ENCODE data around the gene DCLK1. TPM values are rescaled to one million over a fixed set of nuclear protein-coding genes. Genes with fewer than 3 reads are reported as not detected.

DCLK1 gene
- total RNA-seq, 2 donors from 2014 or later = 25.6 to 27.8 TPM

DNA sequence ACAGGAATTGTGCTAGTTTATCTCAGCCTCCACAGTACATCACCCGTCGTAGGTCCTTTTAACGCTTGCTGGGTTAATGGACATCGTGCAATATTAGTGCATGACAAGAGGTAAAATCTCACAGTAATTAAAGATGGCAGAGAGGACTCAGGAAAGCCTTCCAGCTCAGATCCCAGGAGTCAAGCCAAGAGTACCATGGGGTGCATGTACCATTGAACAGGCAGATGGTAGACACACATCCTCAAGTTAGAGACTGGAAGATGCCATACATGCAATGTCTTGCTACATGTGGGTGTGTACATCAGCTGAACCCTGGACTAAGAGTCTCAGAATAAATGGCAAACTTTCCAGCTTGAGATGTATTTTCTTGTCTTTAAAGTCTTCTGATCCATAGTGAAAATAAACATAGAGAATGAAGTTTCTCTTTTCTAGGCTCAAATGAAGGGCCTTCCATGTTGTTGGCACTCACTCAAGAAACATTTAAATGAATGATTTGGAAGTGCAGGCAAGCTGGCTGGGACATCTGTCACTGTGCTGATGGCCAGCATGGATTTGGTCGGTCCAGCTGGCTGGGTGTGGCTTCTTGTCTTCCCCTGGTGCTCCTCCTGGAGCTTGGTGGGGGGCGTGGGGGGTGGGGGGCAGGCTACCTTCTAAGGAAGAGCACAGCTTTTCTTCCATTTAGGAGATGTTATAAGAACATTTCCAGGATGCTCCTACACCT is 363.8 kb downstream of the DCLK1 start:
- H3K4me3 ChIP-seq = no peak overlapping the region
- TF ChIP-seq, protein P1, sequence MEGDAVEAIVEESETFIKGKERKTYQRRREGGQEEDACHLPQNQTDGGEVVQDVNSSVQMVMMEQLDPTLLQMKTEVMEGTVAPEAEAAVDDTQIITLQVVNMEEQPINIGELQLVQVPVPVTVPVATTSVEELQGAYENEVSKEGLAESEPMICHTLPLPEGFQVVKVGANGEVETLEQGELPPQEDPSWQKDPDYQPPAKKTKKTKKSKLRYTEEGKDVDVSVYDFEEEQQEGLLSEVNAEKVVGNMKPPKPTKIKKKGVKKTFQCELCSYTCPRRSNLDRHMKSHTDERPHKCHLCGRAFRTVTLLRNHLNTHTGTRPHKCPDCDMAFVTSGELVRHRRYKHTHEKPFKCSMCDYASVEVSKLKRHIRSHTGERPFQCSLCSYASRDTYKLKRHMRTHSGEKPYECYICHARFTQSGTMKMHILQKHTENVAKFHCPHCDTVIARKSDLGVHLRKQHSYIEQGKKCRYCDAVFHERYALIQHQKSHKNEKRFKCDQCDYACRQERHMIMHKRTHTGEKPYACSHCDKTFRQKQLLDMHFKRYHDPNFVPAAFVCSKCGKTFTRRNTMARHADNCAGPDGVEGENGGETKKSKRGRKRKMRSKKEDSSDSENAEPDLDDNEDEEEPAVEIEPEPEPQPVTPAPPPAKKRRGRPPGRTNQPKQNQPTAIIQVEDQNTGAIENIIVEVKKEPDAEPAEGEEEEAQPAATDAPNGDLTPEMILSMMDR (IDR thresholded peaks at IDR 0.05) = no peak
- no peak for DNase-seq (ENCODE audit: low spot score)
- H3K36me3 ChIP-seq = no peaks in the 10 kb centered on the region
- no peaks in the 10 kb centered on the region for H3K27me3 ChIP-seq (replicated peaks; ENCODE audit: insufficient read depth)
- no peaks in the 10 kb centered on the region for H3K9me3 ChIP-seq
- no peak for ATAC-seq (ENCODE audit: insufficient number of reproducible peaks, low FRiP score, low read depth)
- no peaks in the 10 kb centered on the region for H3K4me1 ChIP-seq (ENCODE audit: control insufficient read depth in 1 of 2, low read depth in 2 of 2)
- no peak overlapping the region for H3K27ac ChIP-seq

DNA sequence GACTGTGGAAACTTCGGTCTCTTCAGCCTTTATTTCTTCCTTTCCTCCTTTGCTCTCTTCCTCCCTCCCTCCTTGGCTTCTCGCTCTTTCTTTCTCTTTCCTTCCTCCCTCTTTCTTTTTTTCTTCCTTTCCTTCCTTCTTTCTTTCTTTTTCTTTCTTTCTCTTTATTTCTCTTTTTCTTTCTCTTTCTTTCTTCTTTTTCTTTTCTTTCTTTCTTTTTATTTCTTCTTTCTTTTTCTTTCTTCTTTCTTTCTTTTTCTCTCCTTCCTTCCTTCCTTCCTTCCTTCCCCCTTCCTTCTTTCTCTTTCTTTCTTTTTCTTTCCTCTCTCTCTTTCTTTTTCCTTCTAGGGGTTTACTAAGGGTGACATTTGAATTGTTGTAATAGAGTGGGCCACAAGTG is 364.5 kb downstream of the DCLK1 start:
- DNase-seq (ENCODE audit: low spot score) (no peak), ATAC-seq (ENCODE audit: insufficient number of reproducible peaks, low FRiP score, low read depth) (no peak)
- no peak overlapping the region for H3K27ac ChIP-seq
- no peaks in the 10 kb centered on the region for H3K9me3 ChIP-seq
- H3K27me3 ChIP-seq (replicated peaks; ENCODE audit: insufficient read depth) = no peaks in the 10 kb centered on the region
- H3K4me3 ChIP-seq = no peak overlapping the region
- TF ChIP-seq, protein P1 (IDR thresholded peaks at IDR 0.05) = no peak
- no peaks in the 10 kb centered on the region for H3K36me3 ChIP-seq
- H3K4me1 ChIP-seq (ENCODE audit: control insufficient read depth in 1 of 2, low read depth in 2 of 2) = no peaks in the 10 kb centered on the region

DNA sequence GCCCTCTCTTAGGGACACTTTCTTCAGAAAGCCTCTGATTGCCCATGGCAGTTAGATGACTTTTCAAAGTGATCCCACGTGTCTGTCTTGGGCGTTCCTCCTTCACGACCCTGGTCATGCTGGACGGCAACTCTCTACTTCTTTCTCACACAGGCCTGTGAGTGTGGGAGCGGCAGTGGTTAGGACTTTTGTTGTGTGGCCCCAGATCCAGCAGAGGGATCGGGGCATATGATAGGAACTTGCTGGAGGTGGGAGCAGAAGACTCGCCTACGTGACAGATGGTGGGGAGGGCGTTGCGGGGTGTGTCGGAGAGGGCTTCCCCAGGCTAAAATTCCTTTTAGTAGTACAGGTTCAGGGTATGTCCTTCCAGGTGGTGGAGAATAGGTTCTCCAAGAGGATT is 365.2 kb downstream of the DCLK1 start:
- Histone ChIP-seq H3K4me3 (no peak overlapping the region), H3K27ac (no peak overlapping the region), H3K36me3 (no peaks in the 10 kb centered on the region), H3K9me3 (no peaks in the 10 kb centered on the region), H3K4me1 (ENCODE audit: control insufficient read depth in 1 of 2, low read depth in 2 of 2) (no peaks in the 10 kb centered on the region), H3K27me3 (replicated peaks; ENCODE audit: insufficient read depth) (no peaks in the 10 kb centered on the region)
- ATAC-seq (ENCODE audit: insufficient number of reproducible peaks, low FRiP score, low read depth) = no peak
- no peak for DNase-seq (ENCODE audit: low spot score)
- TF ChIP-seq, protein P1 (IDR thresholded peaks at IDR 0.05) = no peak

DNA sequence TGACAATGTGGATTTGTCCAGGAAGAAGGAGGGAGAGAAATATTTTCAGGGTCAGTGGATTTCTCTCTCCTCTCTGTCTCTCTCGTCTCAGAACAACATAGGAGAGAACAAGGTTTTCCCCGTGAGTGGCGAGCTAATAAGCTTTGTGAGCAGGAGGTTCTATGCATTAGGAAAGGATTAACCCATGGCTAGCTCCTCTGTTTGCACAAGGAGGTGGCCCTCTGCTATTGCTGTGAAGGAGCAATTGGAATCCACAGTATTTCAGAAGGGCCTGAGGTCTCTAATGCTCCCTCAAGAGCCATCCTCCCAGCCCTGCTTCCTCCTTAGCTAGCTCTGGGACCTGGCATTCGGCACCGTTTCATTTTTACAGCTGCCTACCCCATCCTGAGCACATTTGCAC is 365.8 kb downstream of the DCLK1 start:
- Histone ChIP-seq H3K27me3 (replicated peaks; ENCODE audit: insufficient read depth) (no peaks in the 10 kb centered on the region), H3K36me3 (no peaks in the 10 kb centered on the region), H3K4me3 (no peak overlapping the region), H3K4me1 (ENCODE audit: control insufficient read depth in 1 of 2, low read depth in 2 of 2) (no peaks in the 10 kb centered on the region), H3K9me3 (no peaks in the 10 kb centered on the region), H3K27ac (no peak overlapping the region)
- TF ChIP-seq, protein P1 (IDR thresholded peaks at IDR 0.05) = no peak
- no peak for ATAC-seq (ENCODE audit: insufficient number of reproducible peaks, low FRiP score, low read depth)
- DNase-seq (ENCODE audit: low spot score) = no peak

DNA sequence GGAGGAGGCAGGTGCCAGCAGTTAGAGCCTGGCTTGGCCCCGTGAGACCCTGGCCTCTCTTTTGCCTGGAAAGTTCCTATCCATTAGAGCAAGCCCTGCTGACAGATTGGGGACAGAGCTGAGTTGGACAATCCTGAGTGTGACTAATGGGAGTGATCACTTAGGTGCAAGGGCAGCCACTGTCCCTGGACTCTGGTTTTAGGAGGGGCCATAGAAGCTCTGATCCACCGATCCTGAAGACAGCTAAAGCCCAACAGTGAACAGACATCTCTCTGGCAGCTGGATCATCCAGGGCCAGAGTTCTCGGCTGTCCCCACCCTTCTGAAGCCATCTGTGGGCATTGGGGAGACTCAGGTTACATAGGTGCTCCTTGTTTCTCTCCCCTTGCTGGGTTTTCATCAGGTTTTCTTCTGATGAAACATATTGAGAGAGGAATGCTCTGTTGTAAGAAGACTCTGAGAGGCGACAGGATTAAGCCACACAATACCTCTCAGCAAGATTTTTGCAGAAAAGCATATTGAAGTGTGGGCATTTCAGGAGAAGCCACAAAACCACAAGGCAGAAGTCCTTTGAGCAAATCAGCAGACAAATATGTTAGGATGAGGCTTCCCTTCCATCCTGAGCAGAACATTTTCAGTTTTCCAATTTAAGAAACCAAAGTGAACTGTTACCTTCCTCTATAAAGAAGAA is 366.7 kb downstream of the DCLK1 start:
- H3K9me3 ChIP-seq = no peaks in the 10 kb centered on the region
- no peaks in the 10 kb centered on the region for H3K36me3 ChIP-seq
- no peaks in the 10 kb centered on the region for H3K4me1 ChIP-seq (ENCODE audit: control insufficient read depth in 1 of 2, low read depth in 2 of 2)
- no peak for ATAC-seq (ENCODE audit: insufficient number of reproducible peaks, low FRiP score, low read depth)
- no peak for DNase-seq (ENCODE audit: low spot score)
- no peak overlapping the region for H3K27ac ChIP-seq
- TF ChIP-seq, protein P1 (IDR thresholded peaks at IDR 0.05) = no peak
- H3K4me3 ChIP-seq = no peak overlapping the region
- H3K27me3 ChIP-seq (replicated peaks; ENCODE audit: insufficient read depth) = no peaks in the 10 kb centered on the region
